ENCODE data around the gene FMO4.
A peak's percentile ranks its signal among the peaks of the same experiment; 100 is the strongest.
"Not testable (repeated sequence)": the region's sequence is repeated elsewhere in the genome, so short reads cannot be mapped to it uniquely, and the experiment has no call there.

FMO4 gene

GRCh38 chr1:171334024-171334640 is 20.1 kb downstream of the FMO4 start:
- DNase-seq (ENCODE audit: low read depth) = no peak

GRCh38 chr1:171335964-171336363 is 22.0 kb downstream of the FMO4 start:
- no peak for DNase-seq (ENCODE audit: low read depth)

GRCh38 chr1:171339345-171339744 is 25.4 kb downstream of the FMO4 start:
- DNase-seq (ENCODE audit: low read depth) = not testable (repeated sequence)

GRCh38 chr1:171343727-171344472 is 29.9 kb downstream of the FMO4 start:
- DNase-seq (ENCODE audit: low read depth) = no peak

GRCh38 chr1:171344473-171344820 is 30.5 kb downstream of the FMO4 start:
- no peak for DNase-seq (ENCODE audit: low read depth)

GRCh38 chr1:171345536-171345935 is 31.6 kb downstream of the FMO4 start:
- no peak for DNase-seq (ENCODE audit: low read depth)

GRCh38 chr1:171346881-171347280 is 32.9 kb downstream of the FMO4 start:
- DNase-seq (ENCODE audit: low read depth) = peak; percentile 2

- DNase-seq (ENCODE audit: low read depth) = no peak
Measured at GRCh38 chr1:171350594-171350993, 36.6 kb downstream of the FMO4 start.

- no peak for DNase-seq (ENCODE audit: low read depth)
Measured at GRCh38 chr1:171351961-171352360, 38.0 kb downstream of the FMO4 start.

- no peak for DNase-seq (ENCODE audit: low read depth)
Measured at GRCh38 chr1:171352554-171352953, 38.6 kb downstream of the FMO4 start.

GRCh38 chr1:171355727-171356126 is 41.7 kb downstream of the FMO4 start:
- peak; percentile 47 for DNase-seq (ENCODE audit: low read depth)

GRCh38 chr1:171357179-171357578 is 43.2 kb downstream of the FMO4 start:
- no peak for DNase-seq (ENCODE audit: low read depth)

GRCh38 chr1:171359355-171359648 is 45.3 kb downstream of the FMO4 start:
- DNase-seq (ENCODE audit: low read depth) = not testable (repeated sequence)

GRCh38 chr1:171359731-171360527 is 45.9 kb downstream of the FMO4 start:
- DNase-seq (ENCODE audit: low read depth) = peak; percentile 10

- no peak for DNase-seq (ENCODE audit: low read depth)
Measured at GRCh38 chr1:171366085-171366484, 52.1 kb downstream of the FMO4 start.

- no peak for DNase-seq (ENCODE audit: low read depth)
Measured at GRCh38 chr1:171366816-171367215, 52.8 kb downstream of the FMO4 start.

GRCh38 chr1:171367436-171367835 is 53.5 kb downstream of the FMO4 start:
- no peak for DNase-seq (ENCODE audit: low read depth)

- DNase-seq (ENCODE audit: low read depth) = no peak
Measured at GRCh38 chr1:171372418-171373084, 58.6 kb downstream of the FMO4 start.

GRCh38 chr1:171373357-171374122 is 59.6 kb downstream of the FMO4 start:
- not testable (repeated sequence) for DNase-seq (ENCODE audit: low read depth)

- peak; percentile 14 for DNase-seq (ENCODE audit: low read depth)
Measured at GRCh38 chr1:171379846-171380245, 65.9 kb downstream of the FMO4 start.

GRCh38 chr1:171381866-171382210 is 67.9 kb downstream of the FMO4 start:
- no peak for DNase-seq (ENCODE audit: low read depth)

GRCh38 chr1:171384496-171384895 is 70.5 kb downstream of the FMO4 start:
- no peak for DNase-seq (ENCODE audit: low read depth)
